Measurements from ENCODE around the gene KAZN.
A peak's percentile ranks its signal among the peaks of the same experiment; 100 is the strongest.

KAZN gene

DNA sequence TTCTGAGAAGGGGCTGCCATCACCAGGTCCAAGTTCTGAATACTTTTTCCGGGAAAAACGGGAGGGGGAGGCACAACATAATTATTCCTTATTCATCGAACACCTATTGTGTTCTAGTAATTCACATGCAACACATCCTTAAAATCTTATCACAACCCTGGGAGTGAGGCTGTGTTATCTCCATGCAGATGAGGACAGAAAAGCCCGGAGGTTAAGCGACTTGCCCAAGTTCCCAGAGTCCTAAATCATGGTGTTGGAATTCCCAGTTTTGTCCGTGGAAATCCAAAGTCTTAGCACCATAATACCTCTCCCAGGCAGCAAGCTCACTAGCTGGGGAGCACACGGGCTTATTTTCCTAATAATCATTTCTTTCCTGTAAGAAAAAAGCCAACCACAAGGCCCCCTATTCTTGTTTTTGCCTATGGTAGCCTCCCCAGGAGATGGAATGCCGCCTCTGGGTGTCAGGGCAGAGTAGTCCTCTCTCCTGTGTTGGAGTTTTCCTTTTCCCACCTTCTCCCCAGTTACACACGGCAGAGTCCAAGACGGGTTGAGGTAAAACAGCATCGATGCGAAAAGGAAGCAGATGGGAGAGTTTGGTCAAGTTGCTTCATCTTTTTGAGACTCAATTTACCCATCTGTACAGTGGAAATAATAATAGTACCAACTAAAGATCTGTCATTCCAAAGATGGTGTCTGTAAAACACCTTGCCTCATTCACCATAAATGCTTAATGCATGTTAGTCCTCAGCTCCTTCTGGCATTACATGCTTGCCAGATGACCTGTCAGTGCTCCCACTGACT is 327.1 kb downstream of the KAZN start:
- peak; percentile 29 for DNase-seq

DNA sequence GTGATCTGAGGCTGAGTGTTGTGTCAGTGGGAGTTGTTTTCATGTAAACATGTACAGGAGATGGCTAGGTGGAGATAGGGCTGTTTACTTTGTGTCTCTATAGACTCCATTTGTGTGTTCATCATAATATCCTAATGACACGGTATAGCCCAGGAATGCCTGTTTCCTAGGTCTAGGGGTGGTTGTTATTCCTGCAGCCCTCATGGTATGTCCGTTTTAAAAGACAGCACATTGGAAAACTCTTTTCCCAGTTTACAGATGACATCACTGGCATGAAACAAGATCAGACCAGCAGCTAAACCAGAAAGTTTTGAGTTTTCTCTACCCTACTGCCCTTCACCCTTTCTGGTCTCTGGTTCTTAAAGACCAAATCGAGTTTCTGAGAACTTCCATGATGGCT is 327.7 kb downstream of the KAZN start:
- DNase-seq: peak; percentile 24

DNA sequence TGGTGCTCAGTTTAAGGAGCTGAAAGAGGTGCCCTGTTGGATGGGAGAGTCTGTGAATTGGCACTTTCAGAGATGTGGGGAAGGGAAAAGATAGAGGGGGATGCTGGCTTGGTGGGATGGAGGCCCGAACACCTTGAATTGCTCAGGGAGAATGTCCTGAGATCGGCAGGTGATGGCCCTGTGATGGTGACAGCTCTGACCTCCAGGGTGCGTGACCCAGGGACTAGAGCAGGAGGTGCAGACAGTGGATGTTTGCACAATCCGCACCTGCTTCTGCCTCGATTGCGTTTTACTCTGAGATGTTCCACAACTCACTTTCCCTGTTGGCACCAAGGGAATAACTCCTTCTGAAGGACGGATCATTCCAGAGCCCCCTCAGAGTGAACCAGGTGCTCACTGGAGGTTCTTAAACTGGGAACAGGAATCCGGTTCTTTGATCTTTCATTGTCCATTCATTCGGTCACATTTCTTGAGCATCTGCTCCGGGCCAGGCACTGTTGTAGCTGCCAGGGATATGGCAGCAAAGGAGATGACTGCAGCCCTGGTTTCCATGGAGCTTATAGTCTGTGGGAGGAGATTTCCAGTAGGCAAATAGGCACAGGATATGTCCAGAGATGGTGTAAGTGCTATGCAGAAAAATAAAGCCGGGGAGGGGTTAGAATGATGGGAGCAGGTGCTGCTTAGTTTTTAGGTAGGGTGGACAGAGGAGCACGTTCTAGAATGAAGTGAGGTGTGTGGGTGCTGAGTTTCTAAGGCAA is 328.5 kb downstream of the KAZN start:
- DNase-seq: no peak

DNA sequence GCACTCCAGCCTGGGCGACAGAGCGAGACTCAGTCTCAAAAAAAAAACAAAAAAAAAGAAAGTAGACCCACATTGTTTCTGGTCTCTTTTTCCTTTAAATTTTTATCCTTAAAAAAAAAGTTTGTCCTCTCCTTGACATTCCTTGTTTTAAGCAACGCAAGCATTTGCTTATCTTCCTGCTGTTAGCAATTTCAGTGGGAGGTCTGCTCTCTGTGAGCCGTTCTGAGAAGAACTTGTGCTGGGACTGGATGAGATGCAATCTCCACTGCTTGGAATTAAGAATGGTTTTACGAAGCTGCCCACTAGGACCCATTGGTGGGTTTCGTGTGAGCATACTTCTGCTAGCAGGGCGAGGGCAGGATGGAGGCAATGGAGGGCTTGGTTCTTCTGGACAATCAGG is 329.9 kb downstream of the KAZN start:
- no peak for DNase-seq

DNA sequence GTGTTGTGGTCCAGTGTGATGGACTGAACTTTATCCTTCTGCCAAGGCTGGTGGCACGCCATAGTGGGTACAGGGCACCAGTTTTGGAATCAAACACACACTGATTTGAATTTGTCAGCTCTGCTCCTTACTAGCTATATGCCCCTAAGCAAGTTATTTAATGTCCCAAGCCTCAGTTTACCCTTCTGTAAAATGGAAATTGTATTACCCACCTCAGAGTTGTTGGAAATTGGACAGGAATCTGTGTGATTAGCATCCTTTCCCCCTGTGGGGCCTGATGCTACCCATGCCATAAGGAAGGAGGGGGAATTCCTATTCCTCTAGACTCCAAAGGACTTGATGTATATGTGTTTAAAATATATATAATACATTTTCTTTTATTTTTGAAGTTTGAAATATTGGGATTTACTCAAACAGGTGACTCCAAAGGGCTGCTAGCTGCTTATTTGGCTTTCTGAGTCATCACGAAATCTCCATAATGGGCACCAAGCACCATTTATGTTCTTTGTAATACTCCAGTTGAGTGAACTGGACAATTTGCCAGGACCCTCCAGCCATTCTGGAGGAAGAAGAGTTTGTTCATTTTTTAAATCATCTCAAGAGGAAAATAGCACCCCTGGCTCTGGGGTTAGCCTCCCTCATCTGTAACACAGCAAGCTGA is 330.5 kb downstream of the KAZN start:
- DNase-seq: no peak

GRCh38 chr1:14929547-14930246 is 331.2 kb downstream of the KAZN start:
- DNase-seq: peak; percentile 30

- no peak for DNase-seq
These were observed 331.9 kb downstream of the KAZN start for GRCh38 chr1:14930247-14930965.

DNA sequence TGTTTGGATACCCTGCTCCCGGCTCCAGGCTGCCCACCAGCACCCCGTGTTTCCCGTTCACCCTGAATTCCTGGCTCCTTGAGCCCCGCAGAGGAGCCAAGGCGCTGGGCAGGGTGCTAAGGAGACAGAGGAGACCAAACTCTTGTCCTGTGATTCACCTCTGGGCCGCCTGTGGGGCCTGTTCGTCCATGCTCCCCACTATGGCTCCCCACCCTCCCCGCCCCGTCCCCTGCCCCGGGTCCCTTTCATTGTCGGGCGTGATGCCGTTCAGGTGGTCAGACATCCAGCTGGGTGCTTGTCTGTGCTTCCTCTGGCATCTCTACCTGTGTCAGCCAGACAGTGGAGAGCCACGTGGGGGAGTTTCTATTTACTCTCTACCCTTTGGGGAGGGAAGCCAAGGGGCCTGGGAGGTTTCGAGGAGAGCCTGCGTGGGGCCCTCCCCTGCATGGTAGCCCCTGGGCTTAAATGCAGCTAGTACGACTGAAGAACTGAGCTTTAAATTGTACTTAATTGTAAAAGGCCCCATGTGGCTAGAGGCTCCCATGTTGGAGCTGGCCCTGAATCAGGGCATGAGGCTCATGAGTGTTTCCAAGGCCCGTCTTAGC is 333.7 kb downstream of the KAZN start:
- no peak for DNase-seq

DNA sequence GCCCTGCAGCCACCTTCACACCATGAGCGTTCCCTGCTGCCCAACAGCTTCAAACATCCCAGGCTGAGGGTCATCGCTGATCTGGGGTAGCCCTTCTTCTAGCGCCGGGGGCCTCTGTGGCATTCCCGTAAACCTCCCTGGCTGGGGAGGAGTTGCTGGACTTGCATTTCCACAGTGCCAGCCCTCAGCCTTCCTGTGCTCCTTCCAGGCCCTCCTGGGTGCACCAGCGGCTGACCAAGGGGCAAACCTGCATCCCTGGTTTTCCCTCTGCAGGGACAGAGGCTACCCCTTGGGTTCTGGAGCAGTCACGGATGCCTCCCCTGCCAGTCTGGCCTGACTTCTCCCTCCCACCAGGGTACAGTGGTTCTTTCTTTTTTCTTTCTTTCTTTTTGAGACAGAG is 336.4 kb downstream of the KAZN start:
- no peak for DNase-seq

GRCh38 chr1:14936815-14937214 is 338.3 kb downstream of the KAZN start:
- no peak for DNase-seq

- no peak for DNase-seq
These were observed 338.9 kb downstream of the KAZN start for GRCh38 chr1:14937288-14937949.

- DNase-seq: peak; percentile 19
These were observed 341.2 kb downstream of the KAZN start for GRCh38 chr1:14939527-14940284.

DNA sequence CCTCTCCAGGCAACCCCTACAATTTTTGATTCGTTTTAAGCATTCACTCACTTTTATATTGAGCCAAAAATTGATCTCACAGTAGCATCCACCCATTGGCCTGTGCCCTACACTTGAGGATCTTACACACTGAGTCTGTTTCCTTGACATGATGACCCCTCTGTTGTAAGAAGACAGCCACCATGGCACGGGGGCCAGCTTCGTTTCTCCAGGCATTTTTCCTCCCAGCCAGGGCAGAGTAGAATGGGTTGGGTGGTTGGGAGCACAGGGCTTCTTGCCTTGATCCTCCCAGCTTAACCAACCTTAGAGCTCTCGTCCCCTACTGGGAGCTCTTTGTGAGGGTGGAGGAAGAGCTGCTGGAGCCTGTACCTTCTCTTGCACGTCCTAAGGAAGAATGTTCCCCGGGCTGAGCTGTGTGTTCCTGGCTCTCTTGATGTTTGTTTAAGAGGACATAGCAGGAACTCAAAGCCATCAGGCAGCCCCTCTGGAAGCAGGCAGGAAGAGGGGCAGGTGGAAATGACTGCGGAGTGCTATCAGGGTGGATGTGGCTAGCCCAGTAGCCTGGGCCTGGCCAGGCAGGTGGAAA is 341.9 kb downstream of the KAZN start:
- no peak for DNase-seq

GRCh38 chr1:14941864-14942263 is 343.4 kb downstream of the KAZN start:
- no peak for DNase-seq

DNA sequence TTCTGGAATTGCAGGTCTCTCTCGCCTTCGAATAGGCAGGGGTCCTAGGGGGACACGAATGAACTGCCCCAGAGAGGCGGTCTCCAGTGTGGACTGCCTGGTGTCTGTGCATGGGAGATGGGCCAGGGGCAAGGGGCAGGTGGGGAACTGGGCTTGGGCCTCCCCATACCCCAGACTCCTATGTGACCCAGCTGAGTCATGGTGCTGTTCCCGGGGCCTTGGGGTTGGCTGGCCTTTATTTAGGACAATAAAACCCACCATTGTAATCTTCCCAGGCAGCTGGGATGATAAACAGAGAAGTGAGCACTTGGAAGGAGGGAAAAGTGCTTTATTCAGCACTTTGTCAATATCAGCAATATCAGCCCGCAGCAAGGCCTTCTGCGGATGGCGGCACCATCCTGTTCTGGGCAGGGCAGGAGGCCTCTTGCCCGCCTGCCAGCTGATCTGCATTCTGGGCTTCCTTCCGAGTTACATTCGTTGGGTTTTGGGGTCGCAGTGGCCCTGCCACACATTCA is 346.0 kb downstream of the KAZN start:
- no peak for DNase-seq

DNA sequence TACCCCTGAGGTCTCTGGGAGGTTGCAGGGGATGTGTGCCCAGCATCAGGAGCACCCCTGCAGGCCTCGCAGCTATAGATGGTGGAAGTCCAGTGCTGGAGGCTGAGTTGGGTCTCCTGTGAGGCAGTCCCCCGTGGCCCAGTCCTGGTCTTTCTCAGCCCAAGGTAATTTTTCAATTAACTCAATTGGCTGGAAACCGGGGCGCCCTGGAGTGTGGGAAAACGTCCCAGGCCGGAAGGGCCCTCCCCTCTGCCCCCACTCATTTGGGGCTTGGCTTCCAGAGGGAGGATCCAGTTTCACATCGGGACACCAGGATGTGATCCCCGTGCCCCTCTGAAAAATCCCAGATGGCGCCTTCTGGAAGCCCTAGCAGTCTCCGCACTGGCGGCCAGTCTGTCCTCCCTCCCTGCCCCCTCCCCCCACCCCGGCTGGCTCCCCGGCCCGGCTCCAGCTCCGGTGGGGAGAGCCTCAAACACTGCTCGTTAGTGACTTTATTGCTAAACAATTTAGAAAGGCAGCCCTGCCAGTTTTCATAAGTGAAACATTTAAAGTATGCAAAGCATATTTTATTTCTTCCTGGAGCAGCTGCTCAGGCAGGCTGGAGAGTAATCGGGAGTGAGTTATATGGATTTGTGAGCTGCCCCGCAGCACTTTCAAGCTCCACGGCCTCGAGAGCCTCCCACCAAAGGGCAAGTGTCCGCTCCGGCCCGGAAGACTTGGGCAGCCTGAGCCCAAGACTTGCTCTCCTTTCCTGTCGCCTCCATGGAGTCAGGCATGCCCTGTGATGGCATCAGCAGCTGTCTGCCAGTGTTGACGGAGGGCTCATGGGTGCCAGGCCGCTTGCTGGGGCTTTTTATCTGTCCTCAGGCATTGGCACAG is 346.9 kb downstream of the KAZN start:
- peak; percentile 64 for DNase-seq

DNA sequence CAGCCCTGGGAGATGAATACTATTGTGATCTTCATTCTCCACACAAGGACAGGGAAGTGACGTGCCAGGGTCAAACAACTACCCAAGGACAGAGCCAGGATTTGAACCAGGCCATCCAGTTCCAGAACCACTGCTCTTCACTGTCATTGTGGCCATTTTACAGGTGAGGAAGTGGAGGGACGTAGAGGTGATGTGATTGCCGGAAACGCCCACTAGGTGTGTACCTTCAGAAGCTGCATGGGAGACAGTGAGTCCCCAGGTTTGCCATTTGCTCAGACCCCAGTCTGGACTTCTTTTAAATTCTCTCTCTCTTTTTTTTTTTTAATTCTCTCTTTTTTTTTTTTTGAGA is 347.5 kb downstream of the KAZN start:
- DNase-seq: no peak

GRCh38 chr1:14946684-14947238 is 348.3 kb downstream of the KAZN start:
- DNase-seq: peak; percentile 52

DNA sequence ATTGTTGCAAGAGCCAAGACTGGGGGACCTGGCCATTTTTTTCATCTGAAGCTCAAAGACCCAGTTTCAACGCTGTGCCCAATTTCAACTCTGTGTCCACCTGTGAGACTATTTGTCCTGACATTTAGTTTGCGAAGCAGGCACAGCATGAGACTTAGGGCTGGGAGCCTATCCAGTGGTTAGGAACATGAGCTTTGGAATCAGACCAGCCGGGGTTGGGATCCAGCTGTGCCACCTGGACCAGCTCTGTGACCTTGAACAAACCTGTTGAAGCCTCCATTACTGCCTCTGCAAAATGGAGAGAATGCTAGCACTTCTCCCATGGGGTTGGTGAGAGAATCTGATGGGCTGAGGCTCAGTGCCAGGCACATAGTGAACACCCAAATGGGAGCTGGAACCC is 348.9 kb downstream of the KAZN start:
- no peak for DNase-seq
